NB4 (cell line): Measurements from ENCODE around the gene CNTN1.

ENCODE experiments used
- POLR2A ChIP-seq: IDR thresholded peaks from 2 replicates; pipeline ENCODE4 v1.6.1; 2011; ENCODE audit warnings: mild to moderate bottlenecking; ENCODE audit not compliant: insufficient read length; ENCODE audit errors: extremely low read depth
- TF ChIP-seq, protein P1 (sequence below): IDR thresholded peaks from one replicate; pipeline ENCODE4 v1.5.1; 2012; ENCODE audit warnings: low read depth, low read length
- TF ChIP-seq, protein P2 (sequence below): IDR thresholded peaks from 2 replicates; pipeline ENCODE4 v1.6.1; 2011; ENCODE audit warnings: low read depth, low read length

DNA sequence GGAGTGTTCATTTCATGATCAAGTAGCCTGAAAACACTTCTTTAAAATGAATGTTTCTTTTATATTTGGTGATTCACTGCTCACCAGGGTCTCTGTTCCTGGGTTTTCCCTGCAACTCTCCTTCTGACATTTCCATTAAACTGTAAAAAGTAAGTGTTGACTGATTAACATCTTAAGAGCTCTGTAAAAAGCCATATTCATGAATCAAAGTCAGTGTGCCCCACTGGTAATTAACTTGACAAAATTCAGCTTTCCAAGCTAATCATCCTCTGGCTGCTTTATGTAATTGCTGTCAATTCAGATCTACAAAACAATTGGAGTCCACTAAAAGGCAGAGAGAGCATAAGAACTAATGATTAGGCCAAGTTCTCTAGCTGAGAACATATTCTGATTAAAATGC is 41.6 kb downstream of the CNTN1 start:
- TF ChIP-seq, protein P1, sequence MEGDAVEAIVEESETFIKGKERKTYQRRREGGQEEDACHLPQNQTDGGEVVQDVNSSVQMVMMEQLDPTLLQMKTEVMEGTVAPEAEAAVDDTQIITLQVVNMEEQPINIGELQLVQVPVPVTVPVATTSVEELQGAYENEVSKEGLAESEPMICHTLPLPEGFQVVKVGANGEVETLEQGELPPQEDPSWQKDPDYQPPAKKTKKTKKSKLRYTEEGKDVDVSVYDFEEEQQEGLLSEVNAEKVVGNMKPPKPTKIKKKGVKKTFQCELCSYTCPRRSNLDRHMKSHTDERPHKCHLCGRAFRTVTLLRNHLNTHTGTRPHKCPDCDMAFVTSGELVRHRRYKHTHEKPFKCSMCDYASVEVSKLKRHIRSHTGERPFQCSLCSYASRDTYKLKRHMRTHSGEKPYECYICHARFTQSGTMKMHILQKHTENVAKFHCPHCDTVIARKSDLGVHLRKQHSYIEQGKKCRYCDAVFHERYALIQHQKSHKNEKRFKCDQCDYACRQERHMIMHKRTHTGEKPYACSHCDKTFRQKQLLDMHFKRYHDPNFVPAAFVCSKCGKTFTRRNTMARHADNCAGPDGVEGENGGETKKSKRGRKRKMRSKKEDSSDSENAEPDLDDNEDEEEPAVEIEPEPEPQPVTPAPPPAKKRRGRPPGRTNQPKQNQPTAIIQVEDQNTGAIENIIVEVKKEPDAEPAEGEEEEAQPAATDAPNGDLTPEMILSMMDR, result no peak
- no peak for TF ChIP-seq POLR2A
- TF ChIP-seq, protein P2, sequence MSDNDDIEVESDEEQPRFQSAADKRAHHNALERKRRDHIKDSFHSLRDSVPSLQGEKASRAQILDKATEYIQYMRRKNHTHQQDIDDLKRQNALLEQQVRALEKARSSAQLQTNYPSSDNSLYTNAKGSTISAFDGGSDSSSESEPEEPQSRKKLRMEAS, result no peak
